HG03159 (cell line): Measurements from ENCODE around the gene BBS10.
"Not testable (repeated sequence)": the region's sequence is repeated elsewhere in the genome, so short reads cannot be mapped to it uniquely, and the experiment has no call there.

Source experiments
- ATAC-seq: cut with Tn5 transposase; IDR thresholded peaks from one replicate; pipeline ENCODE4 v1.9.1; 2021; ENCODE audit warnings: mild to moderate bottlenecking, moderate library complexity; ENCODE audit not compliant: unreplicated experiment

The BBS10 gene

DNA sequence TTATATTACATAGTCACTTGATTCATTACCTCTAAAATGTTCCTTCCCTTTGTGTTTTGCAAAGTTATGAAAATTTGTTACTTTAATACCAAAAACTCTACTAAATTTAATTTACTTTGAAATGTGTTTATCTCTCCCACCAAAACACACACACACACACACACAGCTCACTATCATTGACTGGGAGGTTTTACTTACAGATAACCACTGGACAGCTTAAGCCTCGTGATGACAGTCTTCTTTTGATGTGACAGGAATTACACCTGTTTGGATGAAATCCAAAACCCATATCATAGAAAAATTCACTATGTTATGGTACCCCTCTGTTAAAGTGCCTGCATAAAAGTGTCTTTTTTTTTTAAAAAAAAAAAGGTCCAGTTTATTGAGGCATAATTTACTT is 15.6 kb downstream of the BBS10 start:
- no peak for ATAC-seq

DNA sequence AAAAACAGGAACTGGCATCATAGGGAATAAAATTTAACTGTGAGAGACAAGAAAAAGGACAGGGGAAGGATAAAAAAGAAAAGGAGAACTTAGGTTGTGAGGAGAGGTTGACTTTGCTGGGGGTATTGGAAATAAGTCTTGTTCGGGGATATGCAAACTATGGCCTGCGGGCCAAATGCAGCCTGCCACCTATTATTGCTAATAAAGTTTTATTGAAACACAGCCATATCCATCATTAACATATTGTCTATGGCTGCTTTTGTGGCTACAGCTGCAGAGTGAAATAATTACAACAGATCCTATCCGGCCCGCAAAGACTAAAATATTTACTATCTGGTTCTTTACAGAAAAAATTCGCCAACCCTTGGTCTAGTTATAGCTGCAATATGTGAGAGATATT is 18.6 kb downstream of the BBS10 start:
- ATAC-seq: no peak

DNA sequence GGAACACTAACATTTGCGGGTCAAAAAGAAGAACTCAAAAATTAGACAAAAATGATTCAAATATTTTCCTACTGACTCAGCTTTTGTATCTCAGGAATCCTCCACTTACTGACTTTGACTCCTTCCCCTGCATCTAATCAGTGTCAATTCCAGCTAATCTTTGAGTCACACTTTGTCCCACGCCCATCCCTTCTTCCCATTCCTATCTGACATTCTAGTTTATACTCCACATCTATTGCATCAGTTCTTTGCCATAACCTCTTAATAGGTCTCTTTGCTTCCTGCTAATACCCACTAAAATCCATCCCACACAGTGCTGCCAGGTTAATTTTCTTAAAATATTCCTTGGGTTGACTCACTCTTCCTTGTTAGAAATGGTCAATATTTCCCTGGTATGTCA is 19.1 kb downstream of the BBS10 start:
- no peak for ATAC-seq

DNA sequence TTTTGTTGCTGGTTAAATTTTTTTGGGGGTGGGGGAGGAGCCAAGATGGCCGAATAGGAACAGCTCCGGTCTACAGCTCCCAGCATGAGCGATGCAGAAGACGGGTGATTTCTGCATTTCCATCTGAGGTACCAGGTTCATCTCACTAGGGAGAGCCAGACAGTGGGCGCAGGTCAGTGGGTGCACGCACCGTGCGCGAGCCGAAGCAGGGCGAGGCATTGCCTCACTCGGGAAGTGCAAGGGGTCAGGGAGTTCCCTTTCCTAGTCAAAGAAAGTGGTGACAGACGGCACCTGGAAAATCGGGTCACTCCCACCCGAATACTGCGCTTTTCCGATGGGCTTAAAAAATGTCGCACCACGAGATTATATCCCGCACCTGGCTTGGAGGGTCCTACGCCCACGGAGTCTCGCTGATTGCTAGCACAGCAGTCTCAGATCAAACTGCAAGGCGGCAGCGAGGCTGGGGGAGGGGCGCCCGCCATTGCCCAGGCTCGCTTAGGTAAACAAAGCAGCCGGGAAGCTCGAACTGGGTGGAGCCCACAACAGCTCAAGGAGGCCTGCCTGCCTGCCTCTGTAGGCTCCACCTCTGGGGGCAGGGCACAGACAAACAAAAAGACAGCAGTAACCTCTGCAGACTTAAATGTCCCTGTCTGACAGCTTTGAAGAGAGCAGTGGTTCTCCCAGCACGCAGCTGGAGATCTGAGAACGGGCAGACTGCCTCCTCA is 28.5 kb downstream of the BBS10 start:
- not testable (repeated sequence) for ATAC-seq

DNA sequence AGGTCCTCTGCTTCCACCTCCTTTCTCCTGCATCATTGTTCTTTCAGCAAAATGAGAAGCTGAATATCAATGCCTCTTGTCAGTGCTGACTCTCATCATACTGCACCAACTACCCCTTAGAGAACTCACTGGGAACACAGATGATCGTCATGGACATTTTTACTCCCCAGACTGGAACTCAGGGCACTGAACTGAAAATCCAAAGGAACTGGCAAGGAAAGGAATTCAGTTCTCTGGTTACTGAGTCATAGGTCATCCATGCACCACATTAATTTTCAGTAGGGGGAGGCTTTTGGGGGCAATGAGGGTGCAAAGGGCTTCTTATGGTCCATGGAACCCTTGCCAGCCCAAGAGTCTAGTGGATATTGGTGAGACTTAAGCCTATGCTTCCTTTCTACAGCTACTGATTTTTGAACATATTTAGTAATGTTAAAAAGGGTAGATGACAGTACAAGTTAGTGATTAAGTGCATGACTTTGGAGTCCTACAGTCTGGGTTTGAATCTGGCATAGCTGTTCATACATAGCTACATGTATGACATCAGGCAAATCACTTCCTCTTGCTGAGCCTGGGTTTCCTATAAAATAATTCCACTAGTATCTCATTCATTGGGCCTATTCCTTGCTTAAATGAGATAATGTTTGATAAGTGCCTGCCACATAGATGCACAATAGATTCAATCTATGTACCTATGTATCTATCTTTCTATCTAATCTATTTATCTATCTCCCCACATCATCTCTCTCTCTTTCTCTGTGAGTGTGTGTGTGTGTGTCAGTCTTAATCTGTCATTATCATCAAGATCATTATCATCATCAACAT is 29.2 kb downstream of the BBS10 start:
- no peak for ATAC-seq

DNA sequence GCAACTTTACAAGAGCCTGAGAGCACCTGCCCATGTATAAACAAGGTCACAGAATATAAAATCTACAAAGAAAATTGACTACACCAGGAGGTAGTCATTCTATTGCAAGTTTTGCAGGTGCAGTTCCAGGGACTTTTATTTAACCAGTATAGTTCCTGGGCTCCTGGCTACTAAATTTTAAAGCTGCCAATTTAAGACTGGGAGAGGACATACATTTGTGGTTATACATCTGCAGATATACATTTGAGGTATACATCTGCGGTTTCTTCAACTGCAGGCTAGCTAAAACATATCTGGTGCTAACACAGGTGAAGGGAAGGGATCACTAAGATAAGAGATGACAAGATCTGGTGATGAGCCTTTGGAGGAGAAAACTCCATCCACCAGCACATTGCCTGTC is 30.2 kb downstream of the BBS10 start:
- ATAC-seq: no peak

DNA sequence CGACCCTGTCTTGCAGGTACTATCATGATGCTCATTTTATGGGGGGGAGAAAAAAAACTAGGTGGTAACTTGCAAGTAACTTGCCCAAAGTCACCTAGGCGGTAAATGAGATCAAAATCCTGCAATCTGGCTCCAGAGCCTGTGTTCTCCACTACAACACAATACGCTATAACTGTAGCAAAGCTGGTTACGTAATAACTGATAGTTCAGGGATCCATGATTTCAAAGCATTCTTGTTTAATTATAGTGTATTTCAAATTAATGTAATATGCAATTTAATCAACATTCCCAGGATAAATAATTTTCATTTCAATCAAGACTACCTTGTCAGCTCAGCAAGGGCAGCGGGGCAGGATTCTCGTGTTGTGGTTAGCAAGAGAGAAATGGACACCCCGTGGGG is 31.7 kb downstream of the BBS10 start:
- no peak for ATAC-seq

DNA sequence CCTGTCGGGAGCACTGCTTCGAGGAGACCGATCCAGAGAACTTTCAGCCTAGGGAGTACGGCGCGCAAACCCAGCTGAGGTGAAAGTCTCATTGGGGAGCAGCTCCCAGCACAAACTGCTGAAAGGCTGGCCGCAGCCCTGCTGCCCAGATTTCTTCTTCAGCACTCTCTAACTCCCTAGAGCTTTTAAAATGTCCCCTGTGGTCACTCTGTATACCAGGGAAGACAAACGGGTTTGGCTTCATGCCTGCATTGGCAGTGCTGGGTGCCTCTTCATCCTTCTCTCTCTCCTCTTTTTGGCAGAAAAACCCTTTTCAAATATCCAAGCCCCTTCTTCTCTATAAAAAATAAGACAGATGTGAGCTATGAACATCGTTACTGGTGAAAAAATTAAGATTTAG is 34.9 kb downstream of the BBS10 start:
- no peak for ATAC-seq

DNA sequence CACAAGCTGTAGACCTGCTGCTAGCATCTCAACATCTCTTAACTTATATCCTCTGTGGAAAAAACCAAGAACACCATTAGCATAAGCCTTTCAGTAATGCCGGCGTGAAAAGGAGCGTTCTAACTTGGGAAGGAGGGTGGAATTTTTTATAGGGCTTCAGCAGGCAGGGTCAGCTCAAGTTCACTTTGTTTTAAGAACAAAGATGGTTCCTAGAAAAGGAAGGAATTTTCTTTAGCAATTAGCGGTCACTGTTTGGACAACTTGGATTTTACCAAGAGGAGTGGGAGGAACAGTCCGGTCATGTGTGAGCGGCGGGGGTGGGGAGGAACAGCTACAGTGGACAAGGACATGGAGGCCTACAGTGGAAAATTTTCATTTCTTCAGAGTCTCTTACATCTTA is 35.9 kb downstream of the BBS10 start:
- no peak for ATAC-seq

DNA sequence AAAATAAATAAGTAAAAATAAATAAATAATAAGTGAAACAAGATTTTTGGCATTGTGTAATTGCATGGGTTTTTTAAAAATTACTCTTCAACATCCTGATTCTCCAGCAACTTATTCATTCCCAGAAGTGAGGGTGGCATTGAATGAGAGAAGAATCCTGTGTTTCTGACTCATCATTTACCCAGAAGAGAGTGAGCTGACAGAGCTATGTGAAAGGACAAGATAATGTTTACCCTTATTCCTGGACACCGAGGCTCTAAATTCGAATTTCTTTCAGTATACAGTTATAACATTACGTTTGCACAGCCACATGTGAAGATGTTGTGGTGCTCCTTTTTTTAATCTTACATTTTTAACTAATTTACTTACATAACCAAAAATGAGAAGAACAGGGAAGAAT is 36.4 kb downstream of the BBS10 start:
- no peak for ATAC-seq

DNA sequence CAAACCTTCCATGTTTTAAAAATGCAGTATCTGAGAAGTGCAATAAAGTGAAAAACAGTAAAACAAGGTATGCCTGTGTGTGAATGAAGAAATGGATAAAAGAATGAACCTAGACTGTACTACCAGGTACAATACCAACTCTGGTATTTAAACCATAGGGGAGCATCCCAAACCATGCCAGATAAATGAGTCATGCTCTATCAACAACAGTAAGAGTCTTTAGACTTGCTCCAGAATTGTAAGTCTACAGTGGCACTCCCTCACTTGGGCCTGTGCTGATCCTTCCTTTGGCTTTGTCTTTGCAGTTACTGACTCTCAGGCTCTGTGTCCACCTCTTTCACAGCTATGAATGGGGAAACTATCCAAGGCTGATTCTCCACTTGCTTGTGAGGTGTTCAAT is 38.1 kb downstream of the BBS10 start:
- no peak for ATAC-seq

DNA sequence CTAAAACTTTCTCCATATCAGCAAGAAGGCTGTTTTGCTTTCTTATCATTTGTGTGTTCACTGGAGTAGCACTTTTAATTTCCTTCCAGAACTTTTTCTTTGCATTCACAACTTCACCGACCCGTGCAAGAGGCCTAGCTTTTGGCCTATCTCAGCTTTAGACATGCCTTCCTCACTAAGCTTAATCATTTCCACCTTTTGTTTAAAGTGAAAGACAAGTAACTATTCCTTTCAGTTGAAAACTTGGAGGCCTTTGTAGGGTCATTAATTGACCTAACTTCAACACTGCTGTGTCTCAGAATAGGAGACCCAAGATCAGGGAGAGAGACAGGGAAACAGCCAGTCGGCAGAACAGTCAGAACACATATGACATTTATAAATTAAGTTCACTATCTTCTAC is 39.3 kb downstream of the BBS10 start:
- no peak for ATAC-seq

DNA sequence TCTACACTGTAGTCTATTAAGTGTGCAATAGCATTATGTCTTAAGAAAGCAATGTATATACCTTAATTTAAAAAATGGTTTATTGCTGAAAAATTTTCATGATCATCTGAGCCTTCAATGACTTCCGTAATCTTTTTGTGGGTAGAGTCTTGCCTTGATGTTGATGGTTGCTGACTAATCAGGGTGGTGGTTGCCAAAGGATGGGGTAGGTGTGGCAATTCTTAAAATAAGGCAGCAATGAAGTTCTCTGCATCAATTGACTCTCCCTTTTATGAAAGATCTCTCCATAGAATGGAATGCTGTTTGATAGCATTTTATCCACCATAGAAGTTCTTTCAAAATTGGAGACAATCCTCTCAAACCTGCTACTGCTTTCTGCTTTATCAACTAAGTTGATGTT is 41.1 kb downstream of the BBS10 start:
- no peak for ATAC-seq

DNA sequence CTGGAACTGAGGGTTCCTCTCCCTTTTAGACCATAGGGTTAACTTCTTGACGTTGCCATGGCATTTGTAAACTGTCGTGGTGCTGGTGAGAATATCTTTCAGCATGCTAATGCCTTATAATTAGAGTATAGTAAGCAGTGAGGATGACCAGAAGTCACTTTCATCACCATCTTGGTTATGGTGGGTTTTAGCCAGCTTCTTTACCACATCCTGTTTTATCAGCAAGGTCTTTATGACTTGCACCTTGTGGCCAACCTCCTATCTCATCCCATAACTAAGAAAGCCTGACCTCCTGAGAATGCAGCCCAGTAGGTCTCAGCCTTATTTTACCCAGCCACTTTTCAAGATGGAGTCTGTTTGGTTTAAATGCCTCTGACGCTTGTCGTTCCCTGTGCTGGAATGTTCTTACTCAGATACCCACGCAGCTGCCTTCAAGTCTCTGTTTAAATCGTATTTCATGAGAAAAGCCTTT is 44.2 kb downstream of the BBS10 start:
- ATAC-seq: no peak

DNA sequence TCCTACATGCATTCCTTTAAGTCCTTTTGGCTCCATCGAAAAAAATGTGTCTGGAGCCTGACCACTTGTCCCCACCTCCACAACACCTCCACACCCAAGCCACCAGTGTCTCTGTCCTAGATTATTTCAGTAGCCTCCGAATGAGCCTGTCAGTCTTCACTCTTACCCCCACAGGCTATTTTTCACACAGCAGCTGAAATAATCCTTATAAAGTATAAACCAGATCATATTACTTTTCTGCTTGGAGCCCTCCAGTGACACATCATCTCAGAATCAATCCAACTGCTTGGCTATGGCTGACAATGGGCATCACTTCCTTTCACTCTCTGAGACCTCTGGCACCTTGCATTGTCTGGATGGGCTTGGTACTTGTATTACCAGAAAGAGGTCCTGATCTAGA is 44.9 kb downstream of the BBS10 start:
- no peak for ATAC-seq

DNA sequence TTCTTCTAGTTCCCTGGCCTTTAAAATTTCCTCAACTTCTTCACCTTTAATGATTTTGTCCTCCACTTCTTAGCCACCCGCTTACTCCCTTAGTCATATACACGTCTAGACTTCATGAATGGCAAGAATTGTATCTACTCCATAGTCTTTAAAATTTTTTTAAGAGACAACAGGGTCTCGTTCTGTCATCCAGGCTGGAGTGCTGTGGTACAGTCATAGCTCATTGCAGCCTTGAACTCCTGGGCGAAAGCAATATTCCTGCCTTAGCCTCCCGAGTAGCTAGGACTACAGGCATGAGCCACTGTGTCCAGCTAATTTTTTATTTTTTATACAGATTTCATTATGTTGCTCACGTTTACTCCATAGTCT is 47.9 kb downstream of the BBS10 start:
- no peak for ATAC-seq

DNA sequence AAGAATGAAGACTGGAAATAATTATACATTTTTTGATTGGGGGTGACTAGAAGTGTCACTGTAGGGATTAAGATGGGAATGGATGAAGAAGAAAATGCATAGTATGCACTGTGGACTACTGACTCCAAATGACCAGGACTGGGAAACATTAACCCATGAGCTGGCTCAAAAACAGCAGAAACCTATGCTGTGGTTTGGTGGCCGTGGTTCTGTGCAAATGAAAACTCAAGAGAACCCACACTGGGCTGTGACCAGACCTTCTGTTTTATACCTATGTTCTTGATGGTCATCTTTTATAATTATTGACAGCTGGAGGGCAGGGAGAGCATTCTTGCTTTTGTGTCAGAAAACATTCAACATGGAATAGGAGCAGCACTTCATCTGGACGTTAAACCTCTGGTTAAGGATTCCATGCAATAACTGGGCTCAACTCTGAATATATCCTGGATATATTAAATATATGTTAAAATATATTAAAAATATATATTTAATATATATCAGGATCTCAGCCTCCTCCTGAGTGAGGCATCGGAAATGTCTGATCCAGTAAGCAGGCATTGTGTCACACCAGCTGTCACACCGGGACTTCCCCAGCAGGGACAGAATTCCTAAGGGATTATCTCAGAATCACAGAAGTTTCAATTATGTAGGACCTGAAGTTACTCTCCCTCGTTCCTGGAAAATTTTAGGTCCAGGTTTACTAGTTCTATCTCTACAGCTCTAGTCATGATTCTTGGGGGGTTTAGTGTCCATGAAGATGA is 48.5 kb downstream of the BBS10 start:
- ATAC-seq: no peak
